Measurements from ENCODE around the gene PPT2. TPM values are rescaled to one million over a fixed set of nuclear protein-coding genes. Genes with fewer than 3 reads are reported as not detected.

The PPT2 gene
- total RNA-seq, 2 experiments from 2014 or later, result 19.2 to 23.7 TPM

DNA sequence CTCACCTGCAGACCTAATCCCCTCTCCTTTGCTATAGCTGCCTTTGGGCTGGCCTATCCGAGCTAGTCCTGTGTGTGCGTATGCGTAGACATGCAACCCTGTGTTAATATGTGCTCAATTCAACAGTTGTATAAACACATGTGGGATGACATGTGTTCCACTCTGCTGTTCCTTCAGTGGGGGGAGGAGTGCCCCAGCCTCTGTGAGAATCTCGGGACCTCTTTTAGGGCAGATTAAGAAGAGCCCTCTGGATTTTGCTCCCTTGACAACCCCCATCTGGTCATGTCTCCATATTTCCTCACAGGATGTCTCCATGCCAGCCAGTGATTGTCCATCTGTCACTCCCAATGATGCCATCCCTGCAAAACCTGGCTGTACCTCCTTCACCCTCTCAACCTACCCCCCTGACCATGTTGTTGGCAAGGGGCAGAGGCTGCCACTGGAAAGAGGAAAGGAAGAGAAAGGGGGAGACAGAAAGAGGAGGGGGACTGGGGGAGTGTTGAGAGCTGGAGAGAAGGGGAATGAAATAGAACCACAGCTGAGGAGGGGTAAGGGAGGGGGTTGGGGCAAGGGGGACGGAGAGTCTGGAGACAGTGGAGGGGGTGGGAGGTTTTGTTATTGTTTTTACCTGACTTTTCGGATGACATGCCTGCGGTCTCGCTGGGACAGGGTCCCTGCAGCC is 2.6 kb upstream of the PPT2 start:
- H3K27me3 Mint-ChIP-seq, result peaks cover 38% of the 10 kb centered on the region
- peaks cover 40% of the 10 kb centered on the region for H3K4me1 Mint-ChIP-seq
- ATAC-seq (ENCODE audit: low read depth), result no peak
- H3K27ac Mint-ChIP-seq, result peak overlapping the region; percentile 74
- no peak for DNase-seq
- peak overlapping the region; percentile 67 for H3K4me3 Mint-ChIP-seq
- POLR2A ChIA-PET, result no interaction called here
- H3K9me3 Mint-ChIP-seq, result no peaks in the 10 kb centered on the region
- peaks cover 3% of the 10 kb centered on the region for H3K36me3 Mint-ChIP-seq

DNA sequence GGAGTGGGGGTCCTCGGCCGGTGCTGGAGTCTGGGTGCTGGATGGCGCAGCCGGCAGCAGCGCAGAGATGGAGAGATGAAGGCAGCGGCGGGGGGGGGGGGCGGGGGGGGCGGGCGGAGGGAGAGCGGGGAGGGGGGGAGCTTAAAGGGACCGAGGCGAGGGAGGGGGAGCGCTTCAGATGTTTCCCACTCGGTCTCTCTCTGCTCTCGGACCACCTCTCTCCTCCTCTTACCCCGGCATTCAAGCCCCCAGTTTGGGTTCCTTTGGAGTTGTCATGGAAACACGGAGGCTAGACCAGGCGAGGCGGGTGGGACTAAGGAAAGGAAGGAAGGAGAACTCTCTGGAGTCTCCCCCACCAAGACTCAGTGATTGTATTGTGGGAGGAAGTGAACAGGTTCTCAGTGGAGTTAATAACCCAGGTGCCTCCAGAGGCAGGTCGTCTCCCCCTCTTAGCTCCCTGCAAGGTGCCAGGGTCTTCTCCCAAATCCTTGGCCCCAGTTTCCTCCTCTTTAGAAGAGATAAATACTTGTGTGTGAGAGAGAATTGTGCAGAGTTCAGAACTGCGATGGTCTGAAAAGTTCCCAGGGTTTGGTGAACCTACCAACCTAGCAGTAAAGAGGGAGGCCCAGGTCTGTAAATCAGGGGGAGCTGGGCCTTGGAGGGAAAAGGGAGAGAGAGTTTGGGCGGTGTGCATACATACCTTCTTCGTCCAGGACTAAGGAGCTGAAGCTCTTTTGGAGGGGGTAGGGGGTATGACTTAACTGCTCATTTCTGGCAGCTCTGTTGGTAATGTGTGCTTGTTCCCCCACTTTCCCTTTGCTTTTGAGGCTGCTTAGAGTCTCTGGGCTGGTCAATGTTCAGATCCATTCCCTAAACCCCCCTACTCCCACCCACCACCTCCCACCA is 1.8 kb upstream of the PPT2 start, which contains the start of gene PRRT1:
TSS of gene PRRT1 (minus strand) at position 77 of the 906 bp plus-strand sequence. CDS start 112 bp downstream, outside the sequence.
- Mint-ChIP-seq H3K4me3 (peak within 1 kb of the TSS; percentile 67), H3K9me3 (no peaks in the 10 kb centered on the region), H3K27me3 (peaks cover 30% of the 10 kb centered on the region), H3K36me3 (peaks cover 3% of the 10 kb centered on the region), H3K27ac (peak within 1 kb of the TSS; percentile 74), H3K4me1 (peaks cover 40% of the 10 kb centered on the region)
- ATAC-seq (ENCODE audit: low read depth) (no peak), DNase-seq (no peak)
- POLR2A ChIA-PET, result no interaction called here

DNA sequence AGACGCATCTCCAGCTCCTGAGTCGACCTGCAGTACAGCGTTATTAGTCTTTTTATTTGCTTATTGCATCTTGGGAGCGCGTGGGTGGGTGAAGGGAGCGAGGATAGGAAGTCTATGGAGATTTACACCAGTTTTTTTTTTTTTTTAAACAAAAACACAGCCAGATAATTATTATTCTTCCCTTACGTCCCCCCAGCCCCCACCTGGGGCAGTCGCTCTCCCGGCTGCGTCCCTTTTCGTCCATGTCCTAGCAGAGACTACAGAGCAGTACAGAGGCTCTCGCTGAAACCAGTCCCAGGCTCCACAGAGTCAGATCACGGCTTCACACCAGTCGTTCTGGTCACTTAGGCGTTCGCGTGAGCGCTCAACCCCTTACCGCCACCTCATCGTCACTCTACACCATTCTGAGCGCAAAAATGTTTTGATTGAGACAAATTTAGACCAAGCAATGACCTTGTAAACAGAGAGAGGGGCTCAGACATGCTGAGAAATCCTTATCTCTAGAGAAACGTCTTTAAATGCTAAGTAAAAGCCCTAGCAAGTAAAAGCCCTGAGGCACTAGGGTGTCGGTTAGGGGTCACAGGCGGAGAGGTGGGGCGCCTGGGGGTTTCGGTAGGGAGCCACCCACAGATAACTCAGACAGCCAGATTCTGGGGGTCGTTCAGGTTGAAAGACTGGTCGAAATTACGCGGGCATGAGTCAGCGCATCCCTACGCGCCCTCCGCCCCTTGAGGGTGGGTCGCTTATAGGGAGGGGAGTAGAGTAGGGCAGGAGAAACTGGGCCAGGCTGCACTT is 975 bp upstream of the PPT2 start:
- peaks cover 10% of the 10 kb centered on the region for H3K36me3 Mint-ChIP-seq
- POLR2A ChIA-PET, result interaction anchor here (1.0 kb wide), 1 partner anchor 43 kb away, joined by 3 read pairs; no protein-coding TSS in a partner anchor
- H3K4me3 Mint-ChIP-seq, result peak overlapping the region; percentile 38
- peaks cover 40% of the 10 kb centered on the region for H3K4me1 Mint-ChIP-seq
- no peak for ATAC-seq (ENCODE audit: low read depth)
- H3K27ac Mint-ChIP-seq, result peak overlapping the region; percentile 94
- H3K9me3 Mint-ChIP-seq, result no peaks in the 10 kb centered on the region
- H3K27me3 Mint-ChIP-seq, result peaks cover 22% of the 10 kb centered on the region
- DNase-seq, result no peak

DNA sequence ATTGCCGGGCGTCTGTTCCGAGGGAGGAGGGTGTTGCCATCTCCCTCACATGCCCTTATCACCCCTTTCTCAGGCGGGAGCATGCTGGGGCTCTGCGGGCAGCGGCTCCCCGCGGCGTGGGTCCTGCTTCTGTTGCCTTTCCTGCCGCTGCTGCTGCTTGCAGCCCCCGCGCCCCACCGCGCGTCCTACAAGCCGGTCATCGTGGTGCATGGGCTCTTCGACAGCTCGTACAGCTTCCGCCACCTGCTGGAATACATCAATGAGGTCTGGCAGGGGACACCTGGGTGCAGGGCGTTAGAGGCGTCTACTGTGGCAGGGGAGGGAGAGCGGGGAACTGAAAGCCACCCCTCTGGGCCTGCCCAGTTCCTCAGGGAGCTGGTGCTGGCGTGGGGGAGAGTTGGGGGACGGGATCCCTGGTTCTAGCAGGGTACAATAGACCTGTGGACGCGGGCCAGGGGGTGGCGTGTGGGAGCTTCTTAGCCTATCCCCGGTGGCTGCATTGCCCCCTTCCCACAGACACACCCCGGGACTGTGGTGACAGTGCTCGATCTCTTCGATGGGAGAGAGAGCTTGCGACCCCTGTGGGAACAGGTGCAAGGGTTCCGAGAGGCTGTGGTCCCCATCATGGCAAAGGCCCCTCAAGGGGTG is 697 bp downstream of the PPT2 start:
- ATAC-seq (ENCODE audit: low read depth), result peak; percentile 80
- peak overlapping the region; percentile 98 for H3K4me3 Mint-ChIP-seq
- H3K27ac Mint-ChIP-seq, result peak overlapping the region; percentile 94
- DNase-seq, result peak; percentile 75
- H3K36me3 Mint-ChIP-seq, result peaks cover 15% of the 10 kb centered on the region
- peaks cover 11% of the 10 kb centered on the region for H3K27me3 Mint-ChIP-seq
- POLR2A ChIA-PET, result interaction anchor here (0.9 to 1.3 kb wide), 7 partner anchors 23 to 67 kb away, joined by 3 to 9 read pairs (median 4); partner anchors contain the start of genes FKBPL, GPSM3, PBX2 and RNF5
- peaks cover 31% of the 10 kb centered on the region for H3K4me1 Mint-ChIP-seq
- no peaks in the 10 kb centered on the region for H3K9me3 Mint-ChIP-seq

DNA sequence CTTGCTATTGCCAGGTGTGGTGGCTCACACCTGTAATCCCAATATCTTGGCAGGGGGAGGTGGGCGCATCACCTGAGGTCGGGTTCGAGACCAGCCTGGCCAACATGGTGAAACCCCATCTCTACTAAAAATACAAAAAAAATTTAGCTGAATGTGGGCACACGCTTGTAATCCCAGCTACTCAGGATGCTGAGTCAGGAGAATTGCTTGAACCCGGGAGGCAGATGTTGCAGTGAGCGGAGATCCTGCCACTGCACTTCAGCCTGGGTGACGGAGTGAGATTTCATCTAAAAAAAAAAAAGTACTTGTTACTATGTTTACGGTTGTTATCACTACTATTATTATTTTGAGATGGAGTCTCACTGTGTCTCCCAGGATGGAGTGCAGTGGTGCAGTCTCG is 3.0 kb downstream of the PPT2 start:
- ATAC-seq (ENCODE audit: low read depth) (no peak), DNase-seq (no peak)
- Mint-ChIP-seq H3K27ac (no peak overlapping the region), H3K27me3 (no peaks in the 10 kb centered on the region), H3K4me3 (no peak overlapping the region), H3K4me1 (peaks cover 20% of the 10 kb centered on the region), H3K9me3 (no peaks in the 10 kb centered on the region), H3K36me3 (peaks cover 15% of the 10 kb centered on the region)
- POLR2A ChIA-PET, result no interaction called here

DNA sequence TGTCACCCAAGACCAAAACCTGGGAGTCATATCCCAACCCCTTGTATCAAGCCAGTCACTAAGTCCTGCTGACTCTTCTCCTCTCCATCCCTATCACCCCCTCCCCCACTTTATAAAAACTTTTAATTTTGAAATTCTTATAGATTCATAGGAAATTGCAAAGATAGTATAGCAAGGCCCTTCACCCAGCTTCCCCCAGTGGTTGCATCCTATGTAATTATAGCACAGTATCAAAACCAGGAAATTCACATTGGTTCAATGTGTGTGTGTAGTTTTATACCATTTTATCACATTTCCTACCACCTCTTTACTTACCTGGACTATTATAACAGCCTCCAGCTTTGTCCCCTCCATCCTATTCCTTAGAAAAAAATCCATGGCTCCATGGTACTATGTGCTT is 4.1 kb downstream of the PPT2 start:
- Mint-ChIP-seq H3K27ac (no peak overlapping the region), H3K36me3 (peaks cover 20% of the 10 kb centered on the region), H3K4me1 (peaks cover 13% of the 10 kb centered on the region), H3K9me3 (no peaks in the 10 kb centered on the region), H3K4me3 (no peak overlapping the region), H3K27me3 (no peaks in the 10 kb centered on the region)
- POLR2A ChIA-PET, result no interaction called here
- no peak for DNase-seq
- no peak for ATAC-seq (ENCODE audit: low read depth)

DNA sequence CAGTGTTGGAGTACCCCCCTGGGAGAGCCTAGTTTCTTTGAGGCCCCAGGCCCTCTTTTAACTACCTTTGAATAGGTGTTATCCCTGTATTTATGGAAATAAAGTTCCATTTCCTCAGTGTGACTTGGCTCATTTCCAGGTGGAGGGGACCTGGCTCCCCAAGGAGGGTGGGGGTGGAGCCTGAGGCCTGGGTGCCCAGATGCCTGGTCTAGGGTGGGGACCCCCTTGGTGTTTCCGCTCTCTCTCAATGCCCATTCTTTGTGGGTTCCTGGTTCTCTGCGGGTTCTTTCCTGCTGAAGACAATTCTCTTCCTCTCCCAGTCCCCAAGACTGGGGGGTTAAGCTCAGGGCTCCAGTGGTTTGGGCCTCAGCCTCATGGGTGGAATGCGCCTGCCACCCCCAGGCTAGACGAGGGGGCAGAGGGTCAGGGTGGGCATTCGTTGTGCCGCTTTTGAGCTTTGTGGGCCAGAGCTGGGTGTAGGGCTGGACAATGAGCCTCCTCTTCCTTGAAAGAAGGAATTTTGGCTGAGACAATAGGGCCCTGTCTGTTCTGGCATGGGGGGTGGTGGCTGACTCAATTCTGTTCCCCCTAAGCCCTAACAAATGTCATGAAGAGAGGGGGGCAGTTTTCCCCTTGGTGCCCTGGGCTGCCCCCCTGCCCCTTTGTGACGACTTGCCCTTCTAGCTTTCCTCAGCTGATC is 9.8 kb downstream of the PPT2 start:
- DNase-seq (no peak), ATAC-seq (ENCODE audit: low read depth) (no peak)
- POLR2A ChIA-PET, result interaction anchor here (0.6 kb wide), 1 partner anchor 40 kb away, joined by 3 read pairs; no protein-coding TSS in a partner anchor
- Mint-ChIP-seq H3K27me3 (no peaks in the 10 kb centered on the region), H3K36me3 (peaks cover 14% of the 10 kb centered on the region), H3K4me1 (no peaks in the 10 kb centered on the region), H3K9me3 (no peaks in the 10 kb centered on the region), H3K27ac (no peak overlapping the region), H3K4me3 (no peak overlapping the region)

DNA sequence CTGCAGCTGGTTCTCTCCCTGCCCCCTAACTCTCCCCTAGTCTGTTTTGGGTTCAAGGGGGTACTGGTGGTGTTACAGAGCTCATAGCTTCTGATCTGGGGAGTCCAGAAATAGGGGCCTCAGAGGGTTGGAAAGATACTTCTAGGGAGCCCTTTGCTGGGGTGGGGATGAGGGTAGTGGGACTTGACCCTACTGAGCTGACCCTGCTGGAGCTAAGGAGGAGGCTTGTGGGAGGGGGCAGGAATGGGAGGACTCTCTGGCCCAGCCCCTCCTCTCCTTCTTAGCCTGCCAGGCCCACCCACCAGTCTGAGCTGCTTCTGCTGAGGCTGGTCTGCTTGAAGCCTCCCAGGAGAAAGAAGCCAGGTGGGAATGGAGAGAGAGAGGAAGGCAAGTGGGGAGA is 10.4 kb downstream of the PPT2 start, which contains the start of gene EGFL8:
TSS of gene EGFL8 (plus strand) at position 301 of the 400 bp plus-strand sequence. CDS start 1,571 bp downstream, outside the sequence.
- Mint-ChIP-seq H3K9me3 (no peaks in the 10 kb centered on the region), H3K36me3 (peaks cover 17% of the 10 kb centered on the region), H3K27me3 (no peaks in the 10 kb centered on the region), H3K4me1 (no peaks in the 10 kb centered on the region), H3K4me3 (no peak within 1 kb of the TSS), H3K27ac (peak within 1 kb of the TSS; percentile 49)
- POLR2A ChIA-PET, result no interaction called here
- no peak for DNase-seq
- ATAC-seq (ENCODE audit: low read depth), result no peak

DNA sequence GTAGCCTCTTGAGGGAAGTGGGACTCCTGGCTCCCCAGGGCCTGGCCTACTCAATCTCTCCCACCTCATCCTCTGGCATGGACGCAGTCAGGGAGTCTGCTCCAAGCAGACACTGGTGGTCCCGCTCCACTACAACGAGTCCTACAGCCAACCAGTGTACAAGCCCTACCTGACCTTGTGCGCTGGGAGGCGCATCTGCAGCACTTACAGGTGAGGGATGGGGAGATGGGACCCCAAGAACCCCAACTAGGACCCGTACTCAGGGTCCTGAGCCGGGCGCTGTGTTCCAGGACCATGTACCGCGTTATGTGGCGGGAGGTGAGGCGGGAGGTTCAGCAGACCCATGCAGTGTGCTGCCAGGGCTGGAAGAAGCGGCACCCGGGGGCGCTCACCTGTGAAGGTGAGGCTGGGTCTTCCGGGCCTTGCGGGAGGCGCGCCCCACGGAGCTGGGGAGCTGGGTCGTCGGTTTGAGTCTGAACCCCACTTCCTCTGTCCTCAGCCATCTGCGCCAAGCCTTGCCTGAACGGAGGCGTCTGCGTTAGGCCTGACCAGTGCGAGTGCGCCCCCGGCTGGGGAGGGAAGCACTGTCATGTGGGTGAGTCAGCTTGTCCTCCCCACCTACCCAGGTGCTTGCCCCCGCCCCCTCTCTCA is 12.6 kb downstream of the PPT2 start:
- H3K36me3 Mint-ChIP-seq, result peaks cover 24% of the 10 kb centered on the region
- POLR2A ChIA-PET, result no interaction called here
- DNase-seq, result no peak
- H3K27ac Mint-ChIP-seq, result peak overlapping the region; percentile 16
- no peaks in the 10 kb centered on the region for H3K27me3 Mint-ChIP-seq
- ATAC-seq (ENCODE audit: low read depth), result peak; percentile 11
- no peak overlapping the region for H3K4me3 Mint-ChIP-seq
- H3K4me1 Mint-ChIP-seq, result no peaks in the 10 kb centered on the region
- no peaks in the 10 kb centered on the region for H3K9me3 Mint-ChIP-seq

DNA sequence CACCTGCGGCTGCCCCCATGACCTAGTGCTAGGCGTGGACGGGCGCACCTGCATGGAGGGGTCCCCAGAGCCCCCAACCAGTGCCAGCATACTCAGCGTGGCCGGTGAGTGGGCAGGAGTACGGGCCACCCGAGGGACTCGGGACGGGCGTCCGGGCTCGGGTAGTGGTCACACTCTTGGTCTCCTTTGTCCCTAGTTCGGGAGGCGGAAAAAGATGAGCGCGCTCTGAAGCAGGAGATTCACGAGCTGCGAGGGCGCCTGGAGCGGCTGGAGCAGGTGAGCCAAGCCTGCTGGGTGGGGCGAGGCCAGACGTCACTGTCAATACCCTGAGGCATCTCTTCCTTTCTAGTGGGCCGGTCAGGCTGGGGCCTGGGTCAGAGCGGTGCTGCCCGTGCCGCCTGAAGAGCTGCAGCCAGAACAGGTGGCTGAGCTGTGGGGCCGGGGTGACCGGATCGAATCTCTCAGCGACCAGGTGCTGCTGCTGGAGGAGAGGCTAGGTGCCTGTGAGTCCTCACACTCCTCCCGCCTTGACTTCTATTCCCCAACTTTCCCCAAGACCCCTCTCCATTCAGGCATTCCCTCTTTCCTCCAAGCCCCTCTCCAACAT is 13.3 kb downstream of the PPT2 start:
- peaks cover 21% of the 10 kb centered on the region for H3K36me3 Mint-ChIP-seq
- POLR2A ChIA-PET, result no interaction called here

DNA sequence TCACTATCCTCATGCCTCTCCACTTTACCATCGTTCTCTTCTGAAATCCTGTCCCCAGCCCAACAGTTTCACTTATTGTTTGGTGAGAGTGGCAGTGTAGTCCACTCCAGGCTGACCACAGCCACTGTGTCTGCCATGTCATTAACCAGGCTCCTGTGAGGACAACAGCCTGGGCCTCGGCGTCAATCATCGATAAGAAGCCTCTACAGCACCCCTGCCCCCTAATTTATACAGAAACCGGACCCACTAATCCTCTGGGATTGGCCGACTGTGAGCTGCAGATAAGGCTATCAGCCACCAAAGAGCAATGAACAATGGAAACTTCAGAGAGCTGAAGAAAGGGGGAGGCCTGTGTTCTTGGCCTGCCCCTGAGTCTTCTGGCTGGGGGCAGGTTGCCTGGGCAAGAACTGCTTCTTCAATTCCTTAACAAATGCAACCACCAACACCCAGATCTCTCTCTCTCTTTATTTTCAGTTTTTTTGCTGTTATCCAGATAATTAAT is 13.9 kb downstream of the PPT2 start:
- POLR2A ChIA-PET, result no interaction called here
- peaks cover 3% of the 10 kb centered on the region for H3K4me1 Mint-ChIP-seq
- no peaks in the 10 kb centered on the region for H3K9me3 Mint-ChIP-seq
- DNase-seq, result no peak
- ATAC-seq (ENCODE audit: low read depth), result no peak
- H3K36me3 Mint-ChIP-seq, result peaks cover 19% of the 10 kb centered on the region
- no peak overlapping the region for H3K27ac Mint-ChIP-seq
- H3K27me3 Mint-ChIP-seq, result no peaks in the 10 kb centered on the region
- H3K4me3 Mint-ChIP-seq, result no peak overlapping the region

More for the DNA sequence above, 13.3 kb downstream of the PPT2 start:
- Mint-ChIP-seq H3K27ac (no peak overlapping the region), H3K9me3 (no peaks in the 10 kb centered on the region), H3K4me1 (no peaks in the 10 kb centered on the region), H3K27me3 (no peaks in the 10 kb centered on the region), H3K4me3 (no peak overlapping the region)
- DNase-seq (no peak), ATAC-seq (ENCODE audit: low read depth) (no peak)

Measured in activated naive CD8-positive, alpha-beta T cell treated with anti-CD3 and anti-CD28 coated beads, Interleukin-2, amount 10 ng/mL, durations not matched to agents 7 days and 5 days (primary cell).